SU-DHL-6 (cell line): ENCODE measurements around the gene CASP9.
"Not testable (repeated sequence)": the region's sequence is repeated elsewhere in the genome, so short reads cannot be mapped to it uniquely, and the experiment has no call there.

ENCODE experiments used
- EZH2phosphoT487 ChIP-seq: fragments of 200-600 bp; sonication (generic), shearing (Covaris generic); conservative IDR thresholded peaks from 2 replicates; pipeline ENCODE4 v1.6.1; 2018; ENCODE audit warnings: mild to moderate bottlenecking, antibody characterized with exemption, low read length, moderate library complexity, mixed read lengths
- TF ChIP-seq, protein P1 (sequence below): fragments of 200-600 bp; sonication (generic); IDR thresholded peaks from one replicate; pipeline ENCODE4 v1.5.1; 2017; ENCODE audit warnings: antibody characterized with exemption, mild to moderate bottlenecking, low read length, moderate library complexity; ENCODE audit not compliant: insufficient read depth, poor library complexity, severe bottlenecking

DNA sequence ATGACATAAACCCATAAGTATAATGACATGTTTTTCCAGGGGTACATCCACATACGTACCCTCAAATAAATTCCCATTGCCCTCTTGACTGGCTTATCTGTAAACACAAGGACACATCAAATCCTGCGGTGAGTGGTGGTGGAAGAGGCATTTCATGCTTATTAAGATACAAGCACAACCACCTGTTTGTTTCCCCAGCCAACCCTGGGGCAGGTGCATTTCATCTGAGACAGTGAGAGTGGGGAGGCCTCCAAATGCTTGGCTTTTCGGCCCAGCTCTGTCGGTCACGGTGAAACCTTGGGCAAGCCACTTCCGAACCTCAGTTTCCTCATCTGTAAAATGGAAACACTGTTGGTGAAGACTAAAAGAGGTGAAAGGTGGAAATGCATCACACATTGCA is 39.6 kb downstream of the CASP9 start:
- TF ChIP-seq, protein P1, sequence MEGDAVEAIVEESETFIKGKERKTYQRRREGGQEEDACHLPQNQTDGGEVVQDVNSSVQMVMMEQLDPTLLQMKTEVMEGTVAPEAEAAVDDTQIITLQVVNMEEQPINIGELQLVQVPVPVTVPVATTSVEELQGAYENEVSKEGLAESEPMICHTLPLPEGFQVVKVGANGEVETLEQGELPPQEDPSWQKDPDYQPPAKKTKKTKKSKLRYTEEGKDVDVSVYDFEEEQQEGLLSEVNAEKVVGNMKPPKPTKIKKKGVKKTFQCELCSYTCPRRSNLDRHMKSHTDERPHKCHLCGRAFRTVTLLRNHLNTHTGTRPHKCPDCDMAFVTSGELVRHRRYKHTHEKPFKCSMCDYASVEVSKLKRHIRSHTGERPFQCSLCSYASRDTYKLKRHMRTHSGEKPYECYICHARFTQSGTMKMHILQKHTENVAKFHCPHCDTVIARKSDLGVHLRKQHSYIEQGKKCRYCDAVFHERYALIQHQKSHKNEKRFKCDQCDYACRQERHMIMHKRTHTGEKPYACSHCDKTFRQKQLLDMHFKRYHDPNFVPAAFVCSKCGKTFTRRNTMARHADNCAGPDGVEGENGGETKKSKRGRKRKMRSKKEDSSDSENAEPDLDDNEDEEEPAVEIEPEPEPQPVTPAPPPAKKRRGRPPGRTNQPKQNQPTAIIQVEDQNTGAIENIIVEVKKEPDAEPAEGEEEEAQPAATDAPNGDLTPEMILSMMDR, result not testable (repeated sequence)
- not testable (repeated sequence) for TF ChIP-seq EZH2phosphoT487
